Epithelial cell of esophagus (primary cell): Measurements from ENCODE around the gene ARHGAP26.

ENCODE experiments used
- DNase-seq: peaks from one replicate; pipeline ENCODE4 v3.0.0; 2010; ENCODE audit warnings: low read depth
- H3K4me3 ChIP-seq: 2 replicates; pipeline ENCODE4 v1.5.1; 2011; ENCODE audit warnings: mild to moderate bottlenecking, low read length, control low read depth
- CTCF ChIP-seq: IDR thresholded peaks from 2 replicates; pipeline ENCODE4 v1.5.1; 2011; ENCODE audit warnings: low read depth, mild to moderate bottlenecking, low read length, control low read depth, inconsistent platforms; ENCODE audit not compliant: insufficient read depth; ENCODE audit errors: missing control alignments

ARHGAP26 gene

GRCh38 chr5:143218517-143219170 lies 448.5 kb downstream of the ARHGAP26 start:
- no peak for TF ChIP-seq CTCF
- DNase-seq = no peak
- no peak overlapping the region for H3K4me3 ChIP-seq

GRCh38 chr5:143219696-143220095 lies 449.5 kb downstream of the ARHGAP26 start:
- H3K4me3 ChIP-seq = no peak overlapping the region
- TF ChIP-seq CTCF = no peak
- no peak for DNase-seq

- TF ChIP-seq CTCF = no peak
- no peak overlapping the region for H3K4me3 ChIP-seq
- no peak for DNase-seq
Measured at GRCh38 chr5:143220748-143221251, 450.6 kb downstream of the ARHGAP26 start.

- H3K4me3 ChIP-seq = no peak overlapping the region
- no peak for DNase-seq
- TF ChIP-seq CTCF = no peak
Measured at GRCh38 chr5:143222287-143223231, 452.4 kb downstream of the ARHGAP26 start.

- DNase-seq = no peak
- TF ChIP-seq CTCF = no peak
- no peak overlapping the region for H3K4me3 ChIP-seq
Measured at GRCh38 chr5:143224672-143225071, 454.5 kb downstream of the ARHGAP26 start.

GRCh38 chr5:143225511-143225910 lies 455.3 kb downstream of the ARHGAP26 start:
- H3K4me3 ChIP-seq = no peak overlapping the region
- TF ChIP-seq CTCF = no peak
- no peak for DNase-seq

GRCh38 chr5:143226361-143226760 lies 456.2 kb downstream of the ARHGAP26 start:
- DNase-seq = no peak
- H3K4me3 ChIP-seq = no peak overlapping the region
- no peak for TF ChIP-seq CTCF
